GM13977 (cell line): ENCODE data around the gene VPREB1.

Experiments used
- DNase-seq: peaks from one replicate; pipeline ENCODE4 v3.0.0; 2012; ENCODE audit warnings: low spot score
- in situ Hi-C: fragments of 300-500 bp; cut with MboI; formaldehyde crosslinking; loops from one replicate; pipeline ENCODE4 v1.12.0; 2022; ENCODE audit warnings: low sequenced_read_pairs, low pct_unique_long_range_greater_than_20kb, mixed read lengths, inconsistent platforms; ENCODE audit not compliant: unreplicated experiment
- TF ChIP-seq, protein P1 (sequence below): IDR thresholded peaks from 2 replicates; pipeline ENCODE4 v1.5.1; 2012; ENCODE audit warnings: mild to moderate bottlenecking, control low read depth; ENCODE audit not compliant: insufficient read depth; ENCODE audit errors: extremely low read depth, missing control alignments

Gene VPREB1

DNA sequence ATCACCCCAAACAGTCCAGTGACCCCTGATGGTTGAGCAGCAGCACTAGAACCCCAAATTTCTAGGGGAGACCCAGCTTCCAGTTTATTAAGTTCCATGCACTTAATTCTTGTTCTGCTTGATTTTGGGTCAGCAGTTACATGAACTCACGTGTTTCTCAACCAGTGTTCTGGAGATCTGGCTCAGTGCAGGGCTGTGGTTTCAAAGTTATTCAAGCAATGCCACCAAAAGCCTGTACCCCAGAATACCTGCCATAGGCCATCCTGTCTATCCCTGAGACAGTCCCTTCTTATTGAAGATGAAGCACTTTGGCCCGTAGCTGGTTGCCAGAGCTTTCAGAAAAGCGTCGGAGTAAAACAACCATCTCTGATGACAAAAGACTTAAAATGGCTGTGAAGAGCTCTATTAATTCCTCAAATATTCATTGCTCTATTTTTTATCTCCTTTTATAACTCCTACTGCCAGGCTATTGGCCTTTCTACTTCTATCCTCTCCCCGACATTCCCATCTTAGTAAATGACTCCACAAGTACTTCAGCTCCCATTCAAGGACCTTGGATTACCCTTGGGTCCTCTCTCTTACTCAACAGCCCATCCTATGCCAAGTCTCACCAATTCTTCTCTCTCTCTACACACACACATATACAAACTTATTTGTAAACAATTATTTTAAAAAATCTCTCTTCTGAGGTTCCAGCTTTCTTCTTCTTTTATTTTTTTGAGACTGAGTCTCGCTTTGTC, 18.0 kb upstream of the VPREB1 start:
- TF ChIP-seq, protein P1, sequence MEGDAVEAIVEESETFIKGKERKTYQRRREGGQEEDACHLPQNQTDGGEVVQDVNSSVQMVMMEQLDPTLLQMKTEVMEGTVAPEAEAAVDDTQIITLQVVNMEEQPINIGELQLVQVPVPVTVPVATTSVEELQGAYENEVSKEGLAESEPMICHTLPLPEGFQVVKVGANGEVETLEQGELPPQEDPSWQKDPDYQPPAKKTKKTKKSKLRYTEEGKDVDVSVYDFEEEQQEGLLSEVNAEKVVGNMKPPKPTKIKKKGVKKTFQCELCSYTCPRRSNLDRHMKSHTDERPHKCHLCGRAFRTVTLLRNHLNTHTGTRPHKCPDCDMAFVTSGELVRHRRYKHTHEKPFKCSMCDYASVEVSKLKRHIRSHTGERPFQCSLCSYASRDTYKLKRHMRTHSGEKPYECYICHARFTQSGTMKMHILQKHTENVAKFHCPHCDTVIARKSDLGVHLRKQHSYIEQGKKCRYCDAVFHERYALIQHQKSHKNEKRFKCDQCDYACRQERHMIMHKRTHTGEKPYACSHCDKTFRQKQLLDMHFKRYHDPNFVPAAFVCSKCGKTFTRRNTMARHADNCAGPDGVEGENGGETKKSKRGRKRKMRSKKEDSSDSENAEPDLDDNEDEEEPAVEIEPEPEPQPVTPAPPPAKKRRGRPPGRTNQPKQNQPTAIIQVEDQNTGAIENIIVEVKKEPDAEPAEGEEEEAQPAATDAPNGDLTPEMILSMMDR, result no peak
- in situ Hi-C loops, result no loop called here
- no peak for DNase-seq

DNA sequence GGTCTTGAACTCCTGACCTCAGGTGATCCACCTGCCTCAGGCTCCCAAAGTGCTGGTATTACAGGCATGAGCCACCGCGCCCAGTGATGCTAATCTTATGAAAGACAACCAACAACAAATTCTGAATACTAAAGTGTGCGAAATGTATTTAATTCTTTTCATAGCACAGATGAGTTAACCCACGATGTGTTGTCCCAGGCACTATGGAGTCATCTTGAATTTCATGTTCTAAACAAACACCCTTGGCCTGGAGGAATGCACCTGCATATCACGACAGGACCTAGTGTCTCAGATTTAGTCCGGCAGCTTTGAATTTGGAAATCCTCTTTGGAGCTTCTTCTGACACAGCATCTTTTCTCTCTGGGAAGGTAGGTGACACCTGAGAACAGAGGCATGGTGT, 16.2 kb upstream of the VPREB1 start:
- DNase-seq, result no peak
- TF ChIP-seq, protein P1, result no peak
- in situ Hi-C loops, result no loop called here

DNA sequence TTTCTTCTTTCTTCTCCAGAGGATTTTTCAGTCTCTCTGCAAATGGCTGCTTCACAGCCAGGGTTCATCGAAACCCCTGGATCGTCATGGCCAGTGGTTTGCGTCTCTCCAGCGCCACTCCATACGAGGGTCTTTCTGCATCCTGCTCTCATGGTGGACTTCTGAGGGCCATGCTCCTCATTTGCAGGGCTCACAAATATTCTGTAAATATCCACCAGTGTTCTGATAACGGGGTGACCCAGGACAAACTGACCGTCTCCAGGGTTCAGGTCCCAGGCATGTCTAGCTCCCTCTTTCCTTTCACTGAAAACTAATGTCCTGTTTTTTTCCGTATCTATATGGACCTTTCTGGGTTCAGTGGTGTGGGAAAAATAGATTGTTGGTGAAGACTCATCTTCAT, 15.7 kb upstream of the VPREB1 start:
- in situ Hi-C loops, result no loop called here
- no peak for DNase-seq

DNA sequence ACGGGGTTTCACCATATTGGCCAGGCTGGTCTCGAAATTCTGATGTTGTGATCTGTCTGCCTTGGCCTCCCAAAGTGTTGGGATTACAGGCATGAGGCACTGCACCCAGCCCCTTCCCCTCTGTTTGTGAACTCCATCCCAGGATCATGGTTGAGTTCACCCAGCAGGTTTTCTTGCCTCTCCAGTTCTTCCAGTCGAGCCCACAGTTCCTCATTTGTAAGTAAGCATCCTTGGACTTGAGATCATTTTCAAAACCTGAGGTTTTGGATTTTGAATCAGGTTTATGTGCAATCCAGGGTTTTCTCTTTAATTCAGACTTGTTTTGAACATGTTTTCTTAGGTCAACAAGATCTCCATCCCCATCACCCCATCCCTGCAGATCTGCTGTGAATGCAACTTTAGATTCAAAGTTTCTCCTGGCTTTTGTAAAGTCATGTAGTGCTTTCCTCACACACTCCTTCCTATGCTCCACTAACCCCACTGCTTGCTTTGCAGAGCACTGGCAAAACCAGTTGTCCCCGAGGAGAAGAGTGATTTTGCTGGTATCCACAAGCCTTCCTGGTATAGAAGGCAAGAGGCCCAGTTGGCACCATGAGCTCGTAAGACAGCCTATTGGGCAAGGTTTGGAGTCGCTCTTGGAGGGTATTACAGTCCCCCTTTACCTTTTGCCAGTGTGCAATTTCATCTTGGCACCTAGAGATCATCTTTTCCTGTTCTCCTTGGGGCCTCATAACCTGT, 14.7 kb upstream of the VPREB1 start:
- TF ChIP-seq, protein P1, result no peak
- in situ Hi-C loops, result no loop called here
- DNase-seq, result no peak

More for the DNA sequence above, 15.7 kb upstream of the VPREB1 start:
- TF ChIP-seq, protein P1, result no peak

DNA sequence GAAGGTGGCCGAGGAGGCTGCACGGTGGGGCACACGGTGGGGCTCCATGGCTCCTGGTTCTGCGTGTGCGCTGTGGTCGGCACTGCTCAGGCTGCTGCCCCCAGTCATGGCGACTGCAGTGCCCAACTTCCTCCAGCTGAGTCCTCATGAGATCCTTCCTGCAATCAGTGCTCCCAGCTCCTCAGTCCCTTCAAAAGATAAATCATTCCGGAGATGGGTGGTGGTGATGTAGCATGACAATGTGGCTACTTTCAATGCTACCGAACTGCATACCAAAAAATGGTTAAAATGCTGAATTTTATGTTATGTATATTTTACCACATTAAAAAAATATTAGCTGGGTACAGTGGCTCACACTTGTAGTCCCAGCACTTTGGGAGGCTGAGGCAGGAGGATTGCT, 14.1 kb upstream of the VPREB1 start:
- in situ Hi-C loops, result no loop called here
- TF ChIP-seq, protein P1, result no peak
- DNase-seq, result no peak

DNA sequence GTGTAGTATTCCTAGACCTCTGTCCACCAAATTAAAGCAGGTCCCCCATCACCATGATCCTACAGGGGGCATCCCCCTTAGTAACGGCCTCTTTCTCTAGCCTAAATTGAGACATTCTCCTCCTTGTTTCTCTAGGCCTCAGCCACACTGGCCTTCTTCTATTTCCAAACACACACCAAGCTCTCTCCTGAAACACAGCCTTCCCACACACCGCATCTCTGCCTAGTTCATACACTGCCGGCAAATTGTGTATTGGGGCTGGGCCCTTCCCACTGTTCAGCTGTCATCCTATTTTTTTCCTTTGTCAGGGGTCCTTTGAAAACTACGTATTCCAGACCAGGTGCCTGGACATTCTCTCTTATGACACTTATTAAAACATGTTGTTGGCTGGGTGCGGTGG, 11.5 kb upstream of the VPREB1 start:
- in situ Hi-C loops, result no loop called here
- DNase-seq, result no peak
- TF ChIP-seq, protein P1, result no peak
